HepG2 (cell line): ENCODE data around the gene CD320. TPM values are rescaled to one million over a fixed set of nuclear protein-coding genes. Genes with fewer than 3 reads are reported as not detected.

Experiments
- AFF4 ChIP-seq: sonication (generic); formaldehyde crosslinking; IDR thresholded peaks from 2 replicates; pipeline ENCODE4 v1.4.0; 2020; ENCODE audit warnings: missing genetic modification reagents
- CBX5 ChIP-seq: sonication (generic); formaldehyde crosslinking; IDR thresholded peaks from 2 replicates; pipeline ENCODE4 v1.4.0; 2020; ENCODE audit warnings: missing genetic modification reagents, borderline replicate concordance
- ESRRA ChIP-seq: sonication (generic); formaldehyde crosslinking; IDR thresholded peaks from 2 replicates; pipeline ENCODE4 v1.5.1; 2020; ENCODE audit warnings: mild to moderate bottlenecking, low read depth, missing genetic modification reagents
- HDAC6 ChIP-seq: fragments of 200-600 bp; sonication (generic); IDR thresholded peaks from 2 replicates; pipeline ENCODE4 v1.7.0; 2017; ENCODE audit warnings: mild to moderate bottlenecking, antibody characterized with exemption, low read length, low read depth
- MEIS1 ChIP-seq: sonication (generic); formaldehyde crosslinking; IDR thresholded peaks from 2 replicates; pipeline ENCODE4 v1.9.0; 2021; ENCODE audit warnings: mild to moderate bottlenecking, missing genetic modification reagents, moderate library complexity, borderline replicate concordance
- PCBP2 ChIP-seq: fragments of 200-400 bp; formaldehyde crosslinking; optimal IDR thresholded peaks from 2 replicates; pipeline ENCODE3; 2018; ENCODE audit warnings: low read length, low read depth; ENCODE audit not compliant: poor library complexity, severe bottlenecking
- REST ChIP-seq, 2 experiments: IDR thresholded peaks; 2 replicates each; pipeline ENCODE4 v1.6.1; 2011 to 2012; ENCODE audit warnings: low read length in 2 of 2, borderline replicate concordance in 1 of 2, low read depth in 1 of 2, mild to moderate bottlenecking in 1 of 2, moderate library complexity in 1 of 2
- RFXANK ChIP-seq: IDR thresholded peaks from 2 replicates; pipeline ENCODE4 v1.6.1; 2016
- SIX1 ChIP-seq: sonication (generic); formaldehyde crosslinking; IDR thresholded peaks from 2 replicates; pipeline ENCODE4 v1.4.0; 2020; ENCODE audit warnings: missing genetic modification reagents, borderline replicate concordance
- SYNCRIP ChIP-seq: fragments of 200-400 bp; formaldehyde crosslinking; IDR thresholded peaks from 2 replicates; pipeline ENCODE4 v1.6.1; 2018; ENCODE audit warnings: mild to moderate bottlenecking, low read depth, low read length; ENCODE audit not compliant: insufficient read depth
- ZFP36L1 ChIP-seq: sonication (generic); formaldehyde crosslinking; IDR thresholded peaks from 2 replicates; pipeline ENCODE4 v1.8.0; 2022; ENCODE audit warnings: mild to moderate bottlenecking, missing genetic modification reagents, moderate library complexity
- ZNF205 ChIP-seq: IDR thresholded peaks from 2 replicates; pipeline ENCODE4 v1.6.1; 2018; ENCODE audit warnings: missing biosample characterization, missing genetic modification reagents
- ZNF256 ChIP-seq: sonication (generic); formaldehyde crosslinking; conservative IDR thresholded peaks from 2 replicates; pipeline ENCODE4 v1.4.0; 2020; ENCODE audit warnings: missing genetic modification reagents
- ZNF615 ChIP-seq: sonication (generic); formaldehyde crosslinking; IDR thresholded peaks from 2 replicates; pipeline ENCODE4 v1.5.0; 2020; ENCODE audit warnings: mild to moderate bottlenecking, missing genetic modification reagents, borderline replicate concordance
- ZNF691 ChIP-seq: sonication (generic); formaldehyde crosslinking; IDR thresholded peaks from 2 replicates; pipeline ENCODE4 v1.4.0; 2020; ENCODE audit warnings: missing genetic modification reagents, low read depth, mild to moderate bottlenecking, borderline replicate concordance
- ZNF746 ChIP-seq: sonication (generic); formaldehyde crosslinking; IDR thresholded peaks from 2 replicates; pipeline ENCODE4 v1.8.0; 2022; ENCODE audit warnings: mild to moderate bottlenecking, missing genetic modification reagents
- ZNF749 ChIP-seq: sonication (generic); formaldehyde crosslinking; IDR thresholded peaks from 2 replicates; pipeline ENCODE4 v1.8.0; 2022; ENCODE audit warnings: mild to moderate bottlenecking, missing genetic modification reagents, moderate library complexity, borderline replicate concordance
- ZNF878 ChIP-seq: sonication (generic); formaldehyde crosslinking; IDR thresholded peaks from 2 replicates; pipeline ENCODE4 v1.8.1; 2023; ENCODE audit warnings: mild to moderate bottlenecking, missing genetic modification reagents, moderate library complexity
- ZSCAN25 ChIP-seq: sonication (generic); formaldehyde crosslinking; IDR thresholded peaks from 2 replicates; pipeline ENCODE4 v1.8.0; 2022; ENCODE audit warnings: mild to moderate bottlenecking, missing genetic modification reagents
- polyA plus RNA-seq, 8 experiments: library from polyadenylated mRNA; depleted of rRNA in 3 of 8; stranded (reverse) in 7 of 8; unstranded in 1 of 8; fragments of >200 nt; fragmentation: Illumina TruSeq in 4 of 8; extraction: Trizol in 4 of 8; gene quantifications; 2 replicates each; pipeline versions ENCODE4 v1.2.1 to v1.2.3, GENCODE V29; 2011 to 2016; ENCODE audit warnings: low read depth in 4 of 8, missing spikeins in 1 of 8, mixed read lengths in 1 of 8; ENCODE audit not compliant: insufficient read depth in 1 of 8
- total RNA-seq, 5 experiments: library from RNA; depleted of rRNA; stranded (reverse); fragments of >200 nt; fragmentation: Illumina TruSeq; extraction: Trizol; gene quantifications; 2 replicates each; pipeline ENCODE4 v1.2.3, GENCODE V29; 2016; ENCODE audit warnings: low read depth in 1 of 5

Gene CD320
- total and polyA plus RNA-seq, 2 of the 13 experiments (the other 11 are each of a cell fraction or from before 2014, with no cell fraction given): 83.1 to 99.9 TPM

GRCh38 chr19:8357007-8357521, 48.9 kb upstream of the CD320 start (continued):
- TF ChIP-seq CBX5 (CRISPR knock-in tag): peak; percentile 67; the same call in 1 of the 2 replicates
- no peak for TF ChIP-seq SYNCRIP
- TF ChIP-seq ZFP36L1: peak; percentile 90; the same call in 1 of the 2 replicates
- TF ChIP-seq REST (IDR thresholded peaks at IDR 0.05; ENCODE audit: borderline replicate concordance in 1 of 2, low read depth in 1 of 2, low read length in 2 of 2): peak in 1 of 2 experiments; percentile 18; a peak in 1 of 4 replicates
- peak; percentile 63 for TF ChIP-seq ZSCAN25 (CRISPR knock-in tag)
- TF ChIP-seq RFXANK: no peak
- peak; percentile 51; the same call in 1 of the 2 replicates for TF ChIP-seq ZNF746 (CRISPR knock-in tag)
- no peak for TF ChIP-seq AFF4 (CRISPR knock-in tag)
- no peak for TF ChIP-seq ZNF256 (CRISPR knock-in tag)
- no peak for TF ChIP-seq PCBP2
- TF ChIP-seq ZNF878 (CRISPR knock-in tag): peak; percentile 27; the same call in 1 of the 2 replicates
- peak; percentile 97 for TF ChIP-seq SIX1 (CRISPR knock-in tag)
- peak; percentile 84 for TF ChIP-seq ESRRA (CRISPR knock-in tag)
- peak; percentile 72; the same call in 1 of the 2 replicates for TF ChIP-seq ZNF205 (CRISPR knock-in tag)
- peak; percentile 39; the same call in 1 of the 2 replicates for TF ChIP-seq ZNF691 (CRISPR knock-in tag)
- TF ChIP-seq HDAC6: no peak
- TF ChIP-seq ZNF749 (CRISPR knock-in tag): no peak
- no peak for TF ChIP-seq ZNF615 (CRISPR knock-in tag)
- peak; percentile 87 for TF ChIP-seq MEIS1 (CRISPR knock-in tag)
